Lower leg skin (tissue), 3 donors: ENCODE measurements around the gene PLB1.

Source experiments
- POLR2A ChIP-seq, 2 donors: fragments of 450-650 bp; IDR thresholded peaks; one replicate each; pipeline ENCODE4 v1.6.1; 2016 to 2017; ENCODE audit warnings: antibody characterized with exemption in 2 of 2, mild to moderate bottlenecking in 1 of 2, moderate library complexity in 1 of 2
- TF ChIP-seq, protein P1 (sequence below), 3 donors: fragments of 450-650 bp; IDR thresholded peaks; one replicate each; pipeline ENCODE4 v1.5.1; 2016; ENCODE audit warnings: antibody characterized with exemption in 3 of 3, mild to moderate bottlenecking in 3 of 3, moderate library complexity in 2 of 3

DNA sequence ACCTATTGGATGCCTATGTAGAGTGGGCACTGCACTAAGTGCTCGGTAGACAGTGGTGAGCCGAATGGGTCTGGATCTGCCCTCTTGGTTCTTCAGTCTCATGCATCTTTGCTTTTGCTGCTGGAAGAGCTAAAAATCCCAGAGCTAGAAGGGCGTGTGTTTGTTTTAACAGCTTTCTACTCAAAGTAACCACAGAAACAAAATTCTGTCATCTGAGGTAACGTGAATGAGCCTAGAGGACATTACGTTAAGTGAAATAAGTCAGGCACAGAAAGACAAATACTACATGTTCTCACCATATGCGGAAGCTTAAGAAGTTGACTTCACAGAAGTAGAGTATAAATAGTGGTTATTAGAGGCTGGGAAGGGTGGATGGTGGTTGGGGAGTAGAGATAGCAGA, 119.8 kb downstream of the PLB1 start:
- TF ChIP-seq, protein P1, sequence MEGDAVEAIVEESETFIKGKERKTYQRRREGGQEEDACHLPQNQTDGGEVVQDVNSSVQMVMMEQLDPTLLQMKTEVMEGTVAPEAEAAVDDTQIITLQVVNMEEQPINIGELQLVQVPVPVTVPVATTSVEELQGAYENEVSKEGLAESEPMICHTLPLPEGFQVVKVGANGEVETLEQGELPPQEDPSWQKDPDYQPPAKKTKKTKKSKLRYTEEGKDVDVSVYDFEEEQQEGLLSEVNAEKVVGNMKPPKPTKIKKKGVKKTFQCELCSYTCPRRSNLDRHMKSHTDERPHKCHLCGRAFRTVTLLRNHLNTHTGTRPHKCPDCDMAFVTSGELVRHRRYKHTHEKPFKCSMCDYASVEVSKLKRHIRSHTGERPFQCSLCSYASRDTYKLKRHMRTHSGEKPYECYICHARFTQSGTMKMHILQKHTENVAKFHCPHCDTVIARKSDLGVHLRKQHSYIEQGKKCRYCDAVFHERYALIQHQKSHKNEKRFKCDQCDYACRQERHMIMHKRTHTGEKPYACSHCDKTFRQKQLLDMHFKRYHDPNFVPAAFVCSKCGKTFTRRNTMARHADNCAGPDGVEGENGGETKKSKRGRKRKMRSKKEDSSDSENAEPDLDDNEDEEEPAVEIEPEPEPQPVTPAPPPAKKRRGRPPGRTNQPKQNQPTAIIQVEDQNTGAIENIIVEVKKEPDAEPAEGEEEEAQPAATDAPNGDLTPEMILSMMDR (IDR thresholded peaks at IDR 0.05): no peak
- TF ChIP-seq POLR2A (IDR thresholded peaks at IDR 0.05): no peak
